ENCODE measurements around the gene RHBDL3. TPM values are rescaled to one million over a fixed set of nuclear protein-coding genes. Genes with fewer than 3 reads are reported as not detected.
A peak's percentile ranks its signal among the peaks of the same experiment; 100 is the strongest.

RHBDL3 gene
- total and polyA plus RNA-seq, 2 of the 8 experiments (the other 6 are each of a cell fraction or from before 2014, with no cell fraction given) = 9.6 to 12.2 TPM

- TF ChIP-seq ATF3 (IDR thresholded peaks at IDR 0.05; ENCODE audit: insufficient read depth, low read depth, low read length) (peak; percentile 74), EZH2 (IDR thresholded peaks at IDR 0.05; ENCODE audit: low read depth, low read length, severe bottlenecking) (no peak), NRF1 (IDR thresholded peaks at IDR 0.05; ENCODE audit: low read depth, low read length) (no peak), E2F6 (IDR thresholded peaks at IDR 0.05) (no peak), SIN3A (conservative IDR thresholded peaks at IDR 0.05 in 1 of 2, IDR thresholded peaks at IDR 0.05 in 1 of 2; ENCODE audit: low read depth in 1 of 2, low read length in 2 of 2) (peak in 1 of 2 experiments; percentile 47; a peak in 1 of 4 replicates), GTF2F1 (IDR thresholded peaks at IDR 0.05; ENCODE audit: borderline replicate concordance, low read depth, low read length) (0 out of 2 replicates have a peak, but pooled peaks have one; percentile 62), PHF8 (conservative IDR thresholded peaks at IDR 0.05; ENCODE audit: low read depth, low read length) (peak; percentile 94), CBX8 (IDR thresholded peaks at IDR 0.05; ENCODE audit: borderline replicate concordance, low read depth, low read length) (no peak), BRCA1 (IDR thresholded peaks at IDR 0.05; ENCODE audit: low read depth, low read length) (no peak), EGR1 (IDR thresholded peaks at IDR 0.05; ENCODE audit: borderline replicate concordance, low read depth, low read length) (peak; percentile 43; the same call in 1 of the 2 replicates), POU5F1 (IDR thresholded peaks at IDR 0.05; ENCODE audit: low read depth, low read length) (no peak), CTBP2 (IDR thresholded peaks at IDR 0.05; ENCODE audit: borderline replicate concordance, insufficient read depth, insufficient read length, low read length) (no peak), TAF7 (optimal IDR thresholded peaks at IDR 0.05; ENCODE audit: borderline replicate concordance, low read depth, low read length) (peak; percentile 63), POLR2A (IDR thresholded peaks at IDR 0.05; ENCODE audit: control extremely low read depth in 1 of 2, low read depth in 2 of 2, low read length in 2 of 2) (peak; percentile 94 to 97), ATF2 (IDR thresholded peaks at IDR 0.05; ENCODE audit: low read length) (peak; percentile 52; the same call in 1 of the 2 replicates), GABPA (IDR thresholded peaks at IDR 0.05; ENCODE audit: borderline replicate concordance, insufficient read depth, low read length) (no peak)
Observed at GRCh38 chr17:32349854-32350665, 84.4 kb downstream of the RHBDL3 start, which contains the start of gene ZNF207 (continued).
